Chondrocyte (in vitro differentiated cells): ENCODE results near the gene ADGRB2. TPM values are rescaled to one million over a fixed set of nuclear protein-coding genes. Genes with fewer than 3 reads are reported as not detected.

Source experiments
- DNase-seq: peaks from one replicate; pipeline ENCODE4 v3.0.0; 2021; ENCODE audit warnings: mixed read lengths, low spot score
- H3K27ac Mint-ChIP-seq: one replicate; pipeline ENCODE4 v1.8.0; 2021; ENCODE audit warnings: mild to moderate bottlenecking, moderate library complexity, mixed read lengths; ENCODE audit not compliant: unreplicated experiment
- H3K27me3 Mint-ChIP-seq: 2 replicates; pipeline ENCODE4 v1.8.0; 2021; ENCODE audit warnings: low read depth, mixed read lengths
- H3K36me3 Mint-ChIP-seq: 2 replicates; pipeline ENCODE4 v1.8.0; 2021; ENCODE audit warnings: low read depth, mixed read lengths
- H3K4me1 Mint-ChIP-seq: 2 replicates; pipeline ENCODE4 v1.8.0; 2021; ENCODE audit warnings: low read depth, mild to moderate bottlenecking, mixed read lengths
- H3K4me3 Mint-ChIP-seq: one replicate; pipeline ENCODE4 v1.8.0; 2021; ENCODE audit warnings: mild to moderate bottlenecking, moderate library complexity, mixed read lengths; ENCODE audit not compliant: unreplicated experiment
- H3K9me3 Mint-ChIP-seq: 2 replicates; pipeline ENCODE4 v1.8.0; 2021; ENCODE audit warnings: low read depth, mixed read lengths
- CTCF ChIP-seq: fragments of 200-600 bp; sonication (generic); IDR thresholded peaks from 2 replicates; pipeline ENCODE4 v1.5.0; 2021; ENCODE audit warnings: antibody characterized with exemption, mild to moderate bottlenecking, moderate library complexity
- total RNA-seq: library from RNA; stranded (reverse); gene quantifications from 3 replicates; pipeline ENCODE4 v1.2.1, GENCODE V29; 2021

ADGRB2 gene
- total RNA-seq, 1 donor from 2014 or later = 11.9 TPM

DNA sequence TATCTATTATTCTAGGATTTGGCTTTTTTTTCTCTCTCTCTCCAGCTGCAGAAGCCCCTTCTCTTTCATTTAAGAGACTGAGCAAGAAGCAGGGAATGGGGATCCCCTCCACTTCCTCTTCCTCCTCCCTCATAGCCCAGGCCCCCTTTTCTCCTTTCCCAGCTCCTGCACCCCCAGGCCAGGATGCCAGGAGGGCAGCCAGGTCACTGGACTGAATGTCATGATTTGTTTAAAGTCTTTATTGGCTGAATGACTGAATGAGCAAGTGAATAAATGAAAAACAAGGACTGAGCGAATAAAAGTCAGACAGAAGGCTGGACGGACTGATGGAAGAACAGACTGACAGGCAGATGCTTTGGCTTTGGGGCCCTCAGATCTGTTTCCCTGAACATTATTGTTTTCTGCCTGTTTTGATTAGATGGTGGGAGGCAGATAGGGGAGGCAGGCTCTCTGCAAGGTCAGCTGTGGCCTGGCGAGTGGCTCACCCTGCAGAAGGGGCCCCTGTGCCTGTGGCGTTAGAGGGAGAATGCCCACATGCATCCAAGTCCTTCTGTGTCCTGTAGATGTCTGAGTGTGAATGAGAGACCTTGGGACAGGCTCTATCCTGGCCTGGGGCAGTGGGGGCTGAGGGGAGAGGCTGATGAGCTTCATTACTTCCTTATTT is 20.3 kb upstream of the ADGRB2 start:
- no peak for TF ChIP-seq CTCF
- Mint-ChIP-seq H3K4me1 (peaks cover 18% of the 10 kb centered on the region), H3K4me3 (no peak overlapping the region), H3K27ac (no peak overlapping the region), H3K9me3 (no peaks in the 10 kb centered on the region), H3K36me3 (no peaks in the 10 kb centered on the region), H3K27me3 (no peaks in the 10 kb centered on the region)
- DNase-seq = peak; percentile 7

DNA sequence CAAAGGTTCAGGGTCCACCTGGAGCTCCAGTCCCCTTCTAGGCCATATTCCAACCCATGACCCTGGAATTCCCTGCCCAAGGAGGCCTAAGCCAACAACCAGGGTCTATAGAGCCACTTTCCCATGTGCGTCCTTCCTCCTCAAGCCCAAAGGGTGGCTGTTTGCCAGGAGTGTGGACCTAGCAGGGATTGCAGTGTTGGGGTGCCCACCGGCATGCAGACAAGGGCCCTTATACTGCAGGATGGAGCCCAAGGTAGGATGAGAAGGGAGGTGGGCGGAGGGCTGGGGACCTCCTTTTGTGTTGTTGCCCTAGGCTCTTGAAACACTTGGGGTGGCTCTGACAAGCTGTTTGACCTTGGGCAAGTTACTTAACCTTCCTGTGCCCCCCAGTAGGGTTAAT is 19.7 kb upstream of the ADGRB2 start:
- no peak overlapping the region for H3K4me3 Mint-ChIP-seq
- H3K27me3 Mint-ChIP-seq = no peaks in the 10 kb centered on the region
- no peak overlapping the region for H3K27ac Mint-ChIP-seq
- TF ChIP-seq CTCF = no peak
- H3K36me3 Mint-ChIP-seq = no peaks in the 10 kb centered on the region
- no peaks in the 10 kb centered on the region for H3K9me3 Mint-ChIP-seq
- DNase-seq = peak; percentile 68
- H3K4me1 Mint-ChIP-seq = peaks cover 16% of the 10 kb centered on the region

GRCh38 chr1:31782421-31783410 is 18.6 kb upstream of the ADGRB2 start:
- Mint-ChIP-seq H3K9me3 (no peaks in the 10 kb centered on the region), H3K27me3 (peaks cover 2% of the 10 kb centered on the region), H3K4me3 (no peak overlapping the region), H3K36me3 (no peaks in the 10 kb centered on the region), H3K4me1 (peaks cover 10% of the 10 kb centered on the region), H3K27ac (no peak overlapping the region)
- peak; percentile 51 for DNase-seq
- TF ChIP-seq CTCF = no peak

- TF ChIP-seq CTCF = no peak
- H3K27me3 Mint-ChIP-seq = peaks cover 2% of the 10 kb centered on the region
- DNase-seq = peak; percentile 87
- no peak overlapping the region for H3K4me3 Mint-ChIP-seq
- H3K9me3 Mint-ChIP-seq = no peaks in the 10 kb centered on the region
- H3K4me1 Mint-ChIP-seq = peaks cover 9% of the 10 kb centered on the region
- no peaks in the 10 kb centered on the region for H3K36me3 Mint-ChIP-seq
- H3K27ac Mint-ChIP-seq = no peak overlapping the region
These were observed 17.7 kb upstream of the ADGRB2 start for GRCh38 chr1:31781756-31782371.

GRCh38 chr1:31781138-31781755 is 17.1 kb upstream of the ADGRB2 start:
- H3K27ac Mint-ChIP-seq = no peak overlapping the region

More at GRCh38 chr1:31781138-31781755, 17.1 kb upstream of the ADGRB2 start:
- H3K9me3 Mint-ChIP-seq = no peaks in the 10 kb centered on the region
- peaks cover 2% of the 10 kb centered on the region for H3K27me3 Mint-ChIP-seq
- TF ChIP-seq CTCF = no peak
- no peak overlapping the region for H3K4me3 Mint-ChIP-seq
- DNase-seq = peak; percentile 34
- H3K36me3 Mint-ChIP-seq = no peaks in the 10 kb centered on the region
- peaks cover 9% of the 10 kb centered on the region for H3K4me1 Mint-ChIP-seq
